Skeletal muscle satellite cell (primary cell): ENCODE measurements around the gene FAM240B. TPM values are rescaled to one million over a fixed set of nuclear protein-coding genes. Genes with fewer than 3 reads are reported as not detected.

Source experiments
- small RNA-seq: library from RNA; depleted of rRNA; stranded (forward); fragments of <200 nt; gene quantifications from one replicate; pipeline ENCODE3, GENCODE V24; 2012

The FAM240B gene

Small RNAs within 50 kb of the gene (small RNA-seq; reads per million reads assigned to genes)
- not detected for gene RNU6-765P
